ENCODE data around the gene MSTO1.
"Not testable (repeated sequence)": the region's sequence is repeated elsewhere in the genome, so short reads cannot be mapped to it uniquely, and the experiment has no call there.

MSTO1 gene

GRCh38 chr1:155609515-155610256 lies at the start of gene MSTO1:
Gene MSTO1 (plus strand): TSS chr1:155610218. CDS start chr1:155610249, 31 bp downstream.
- peak; percentile 99 for DNase-seq (ENCODE audit: low read depth)

GRCh38 chr1:155561779-155562580 lies 48.0 kb upstream of the MSTO1 start:
- not testable (repeated sequence) for DNase-seq (ENCODE audit: low read depth)

GRCh38 chr1:155562581-155563376 lies 47.2 kb upstream of the MSTO1 start, which contains the start of gene ASH1L:
Gene ASH1L (minus strand): TSS chr1:155562803. CDS start chr1:155521519, 41,284 bp downstream.
- DNase-seq (ENCODE audit: low read depth): peak; percentile 91

GRCh38 chr1:155563377-155564022 lies 46.5 kb upstream of the MSTO1 start:
- DNase-seq (ENCODE audit: low read depth): not testable (repeated sequence)

DNA sequence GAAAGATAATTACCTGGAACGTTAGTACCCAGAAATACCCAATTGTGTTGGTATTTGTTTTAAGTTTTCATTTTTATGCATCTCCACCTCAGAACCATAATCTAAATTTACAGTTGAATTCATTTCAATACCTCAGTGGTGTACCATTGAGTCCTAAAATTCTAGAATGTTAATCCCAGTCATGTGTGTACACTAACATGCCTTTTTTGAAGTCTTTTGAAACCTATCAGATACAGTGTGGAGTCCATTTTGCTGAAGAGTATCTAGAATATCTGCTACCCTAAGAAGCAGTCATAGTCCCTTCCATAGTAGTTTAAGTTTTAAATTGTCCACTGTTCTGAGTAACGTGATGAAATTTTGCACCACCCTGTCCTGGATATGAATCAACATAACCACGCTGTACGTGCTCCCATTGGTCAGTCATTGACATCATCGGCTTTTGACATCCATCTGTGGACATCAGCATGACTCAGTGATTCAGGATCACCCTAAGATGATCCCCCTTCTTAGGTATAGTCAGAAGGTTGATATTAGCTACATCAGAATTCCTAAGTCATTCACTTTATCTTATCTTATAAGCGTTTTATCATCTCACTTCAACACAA lies 39.9 kb upstream of the MSTO1 start:
- peak; percentile 13 for DNase-seq (ENCODE audit: low read depth)

GRCh38 chr1:155570593-155570990 lies 39.4 kb upstream of the MSTO1 start:
- no peak for DNase-seq (ENCODE audit: low read depth)

DNA sequence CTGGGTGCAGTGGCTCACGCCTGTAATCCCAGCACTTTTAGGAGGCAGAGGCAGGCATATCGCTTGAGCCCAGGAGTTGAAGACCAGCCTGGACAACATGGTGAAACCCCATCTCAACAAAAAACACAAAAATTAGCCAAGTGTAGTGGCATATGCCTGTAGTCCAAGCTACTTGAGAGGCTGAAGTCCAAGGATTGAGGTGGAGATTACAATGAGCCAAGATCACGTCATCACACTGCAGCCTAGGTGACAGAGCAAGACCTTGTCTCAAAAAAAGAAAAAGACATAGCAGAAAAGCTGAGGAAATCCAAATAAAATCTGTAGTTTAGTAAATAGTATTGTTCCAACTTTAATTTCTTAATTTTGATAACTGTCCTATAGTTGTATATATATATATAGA lies 35.9 kb upstream of the MSTO1 start:
- DNase-seq (ENCODE audit: low read depth): no peak

DNA sequence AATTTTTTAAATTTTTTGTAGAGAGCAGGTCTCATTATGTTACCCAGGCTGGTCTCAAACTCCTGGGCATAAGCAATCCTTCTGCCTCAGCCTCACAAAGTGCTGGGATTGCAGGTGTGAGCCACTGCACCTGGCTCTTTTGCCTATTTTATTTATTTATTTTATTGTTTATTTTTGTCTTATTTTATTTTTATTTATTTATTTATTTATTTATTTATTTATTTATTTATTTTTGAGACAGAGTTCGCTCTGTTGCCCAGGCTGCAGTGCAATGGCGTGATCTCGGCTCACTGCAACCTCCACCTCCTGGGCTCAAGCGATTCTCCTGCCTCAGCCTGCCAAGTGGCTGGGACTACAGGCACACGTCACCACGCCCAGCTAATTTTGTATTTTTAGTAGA lies 34.4 kb upstream of the MSTO1 start:
- not testable (repeated sequence) for DNase-seq (ENCODE audit: low read depth)

DNA sequence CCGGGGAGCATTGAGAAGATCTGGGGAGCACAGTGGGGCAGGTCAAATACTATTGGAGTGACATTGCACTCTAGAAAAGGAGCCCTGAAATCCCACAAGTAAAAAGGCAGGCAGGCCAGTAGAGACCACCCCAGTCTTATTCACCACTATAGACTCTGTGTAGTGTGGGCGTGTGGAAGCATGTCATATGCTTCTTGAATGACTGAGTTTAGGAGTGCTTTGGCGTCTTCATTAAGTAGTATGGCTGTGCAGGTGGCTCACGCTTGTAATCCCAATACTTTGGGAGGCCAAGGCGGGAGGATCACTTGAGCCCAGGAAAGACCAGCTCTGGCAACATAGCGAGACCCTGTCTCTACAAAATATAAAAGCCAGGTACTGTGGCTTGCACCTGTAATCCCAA lies 26.2 kb upstream of the MSTO1 start:
- not testable (repeated sequence) for DNase-seq (ENCODE audit: low read depth)

DNA sequence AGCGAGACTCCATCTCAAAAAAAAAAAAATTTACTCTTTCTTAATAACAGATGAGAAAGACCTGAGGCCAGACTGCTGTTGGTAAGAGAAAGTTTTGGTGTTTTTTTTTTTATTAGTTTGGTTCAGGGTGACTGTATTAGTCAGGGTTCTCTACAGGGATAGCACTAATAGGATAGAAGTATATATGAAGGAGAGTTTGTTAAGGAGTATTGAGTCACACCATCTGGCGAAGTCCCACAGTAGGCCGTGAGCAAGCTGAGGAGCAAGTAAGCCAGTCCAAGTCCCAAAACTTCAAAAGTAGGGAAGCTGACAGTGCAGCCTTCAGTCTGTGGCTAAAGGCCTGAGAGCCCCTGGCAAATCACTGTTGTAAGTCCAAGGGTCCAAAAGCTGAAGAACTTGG lies 20.7 kb upstream of the MSTO1 start:
- DNase-seq (ENCODE audit: low read depth): not testable (repeated sequence)

GRCh38 chr1:155590516-155591247 lies 19.3 kb upstream of the MSTO1 start:
- not testable (repeated sequence) for DNase-seq (ENCODE audit: low read depth)

DNA sequence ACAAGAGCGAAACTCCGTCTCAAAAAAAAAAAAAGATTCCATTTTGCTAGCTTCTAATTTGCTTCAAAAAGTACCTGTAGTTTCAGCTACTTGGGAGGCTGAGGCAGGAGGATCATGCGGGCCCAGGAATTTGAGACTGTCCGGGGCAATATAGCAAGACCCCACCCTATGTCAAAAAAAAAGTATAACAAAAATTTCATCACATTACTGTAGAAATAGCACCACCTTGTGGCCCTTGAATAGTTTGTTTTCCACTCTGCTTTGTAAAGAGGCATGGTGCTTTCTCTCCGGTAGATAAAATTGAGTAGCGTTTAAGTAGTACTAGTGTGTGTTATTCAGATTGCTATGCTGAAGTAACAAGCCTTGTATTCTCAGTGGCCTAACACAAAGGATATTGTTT lies 18.2 kb upstream of the MSTO1 start:
- DNase-seq (ENCODE audit: low read depth): peak; percentile 71

DNA sequence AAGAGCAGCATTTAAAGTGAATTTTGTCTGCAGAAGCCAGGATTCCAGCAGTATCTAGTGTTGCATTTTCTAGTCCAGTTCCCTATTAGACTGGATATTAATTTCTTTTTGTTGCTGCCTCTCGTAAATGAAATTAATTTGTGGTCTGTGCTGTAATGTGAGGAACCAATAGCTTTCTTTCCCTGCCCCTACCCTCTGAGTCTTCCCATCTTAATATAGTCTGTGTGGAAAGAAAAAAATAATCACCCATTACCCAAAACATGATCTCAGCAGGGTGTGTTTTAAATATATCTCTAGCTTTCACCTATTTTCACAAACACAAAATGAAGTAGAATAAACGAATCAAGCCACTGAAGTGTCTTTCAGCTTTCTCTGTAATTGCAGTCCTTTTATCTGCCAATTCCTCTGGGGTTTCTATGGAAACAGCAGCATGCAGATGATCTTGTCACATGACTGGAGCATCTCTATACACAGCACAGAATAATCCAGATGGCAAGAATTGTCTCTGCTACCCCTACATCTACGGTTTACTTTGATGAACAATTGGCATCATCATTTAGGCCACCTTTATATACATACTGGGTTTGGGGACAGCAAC lies 14.0 kb upstream of the MSTO1 start:
- not testable (repeated sequence) for DNase-seq (ENCODE audit: low read depth)

GRCh38 chr1:155596864-155597263 lies 13.2 kb upstream of the MSTO1 start:
- DNase-seq (ENCODE audit: low read depth): no peak

DNA sequence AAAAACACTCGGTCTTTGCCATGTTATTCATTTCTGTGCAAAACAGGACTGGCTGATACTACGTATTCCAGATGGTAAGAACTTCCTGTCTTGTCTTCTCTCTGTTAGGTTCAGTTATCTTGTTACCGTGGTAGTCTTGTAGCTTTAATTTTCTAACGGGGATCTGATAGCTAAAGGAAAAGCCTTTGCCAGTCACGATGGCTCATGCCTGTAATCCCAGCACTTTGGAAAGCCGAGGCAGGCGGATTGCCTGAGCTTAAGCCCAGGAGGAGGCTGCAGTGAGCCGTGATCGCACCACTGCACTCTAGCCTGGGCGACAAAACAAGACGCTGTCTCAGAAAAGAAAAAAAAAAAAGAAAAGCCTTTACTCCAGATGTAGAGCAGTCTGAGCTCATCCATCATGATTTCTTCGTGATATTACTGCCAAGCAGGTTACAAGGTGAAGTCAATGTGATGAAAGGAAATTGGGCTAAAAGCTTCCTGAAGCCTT lies 11.1 kb upstream of the MSTO1 start:
- peak; percentile 62 for DNase-seq (ENCODE audit: low read depth)

GRCh38 chr1:155599828-155600572 lies 10.0 kb upstream of the MSTO1 start:
- not testable (repeated sequence) for DNase-seq (ENCODE audit: low read depth)

DNA sequence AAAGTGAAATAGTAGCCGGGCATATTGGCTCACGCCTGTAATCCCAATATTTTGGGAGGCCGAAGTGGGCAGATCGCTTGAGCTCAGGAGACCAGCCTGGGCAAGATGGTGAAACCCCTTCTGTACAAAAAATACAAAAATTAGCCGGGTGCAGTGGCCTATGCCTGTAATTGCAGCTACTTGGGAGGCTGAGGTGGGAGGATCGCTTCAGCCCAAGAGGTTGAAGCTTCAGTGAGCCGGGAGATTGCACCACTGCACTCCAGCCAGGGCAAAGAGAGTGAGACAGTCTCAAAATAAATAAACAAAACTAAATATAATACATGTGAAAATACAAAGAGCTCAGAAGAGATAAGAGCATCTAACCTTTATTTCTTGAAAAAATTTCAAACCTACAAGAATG lies 2.3 kb upstream of the MSTO1 start:
- peak; percentile 25 for DNase-seq (ENCODE audit: low read depth)

DNA sequence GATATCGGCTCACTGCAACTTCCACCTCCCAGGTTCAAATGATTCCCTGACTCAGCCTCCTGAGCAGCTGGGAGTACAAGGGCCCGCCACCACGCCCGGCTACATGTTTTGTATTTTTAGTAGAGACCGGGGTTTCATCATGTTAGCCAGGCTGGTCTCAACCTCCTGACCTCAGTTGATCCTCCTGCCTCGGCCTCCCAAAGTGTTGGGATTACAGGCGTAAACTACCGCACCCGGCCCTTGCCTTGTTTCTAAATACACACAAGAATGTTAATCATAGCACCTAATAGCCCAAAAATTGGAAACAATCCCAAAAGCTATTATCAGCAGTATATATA lies 1.2 kb upstream of the MSTO1 start:
- DNase-seq (ENCODE audit: low read depth): no peak

DNA sequence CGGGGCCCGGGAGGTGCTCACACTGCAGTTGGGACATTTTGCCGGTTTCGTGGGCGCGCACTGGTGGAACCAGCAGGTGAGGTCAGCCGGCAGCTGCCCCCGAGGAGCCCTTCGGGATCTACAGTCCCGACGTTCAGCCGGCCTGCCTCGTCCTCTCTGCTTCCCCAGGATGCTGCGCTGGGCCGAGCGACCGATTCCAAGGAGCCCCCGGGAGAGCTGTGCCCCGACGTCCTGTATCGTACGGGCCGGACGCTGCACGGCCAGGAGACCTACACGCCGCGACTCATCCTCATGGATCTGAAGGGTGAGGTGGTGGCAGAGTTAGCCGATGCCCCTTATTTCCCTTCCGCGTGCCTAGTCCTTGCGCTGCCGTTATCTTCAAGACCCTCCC lies 234 bp downstream of the MSTO1 start:
- DNase-seq (ENCODE audit: low read depth): not testable (repeated sequence)
